Stomach (tissue), 4 donors: Measurements from ENCODE around the gene NYNRIN.
"Not testable (repeated sequence)": the region's sequence is repeated elsewhere in the genome, so short reads cannot be mapped to it uniquely, and the experiment has no call there.

Experiments
- CTCF ChIP-seq, 7 experiments: fragments of 450-650 bp in 4 of 7; fragments of 200-600 bp in 3 of 7; sonication (generic) in 3 of 7; IDR thresholded peaks; one replicate each; pipeline ENCODE4 v1.5.1; 2016 to 2019; ENCODE audit warnings: antibody characterized with exemption in 7 of 7, control low read depth in 2 of 7, mild to moderate bottlenecking in 1 of 7
- POLR2AphosphoS5 ChIP-seq, 3 donors: sonication (generic); formaldehyde crosslinking; IDR thresholded peaks; one replicate each; pipeline ENCODE4 v1.6.1; 2016; ENCODE audit warnings: antibody characterized with exemption in 3 of 3

DNA sequence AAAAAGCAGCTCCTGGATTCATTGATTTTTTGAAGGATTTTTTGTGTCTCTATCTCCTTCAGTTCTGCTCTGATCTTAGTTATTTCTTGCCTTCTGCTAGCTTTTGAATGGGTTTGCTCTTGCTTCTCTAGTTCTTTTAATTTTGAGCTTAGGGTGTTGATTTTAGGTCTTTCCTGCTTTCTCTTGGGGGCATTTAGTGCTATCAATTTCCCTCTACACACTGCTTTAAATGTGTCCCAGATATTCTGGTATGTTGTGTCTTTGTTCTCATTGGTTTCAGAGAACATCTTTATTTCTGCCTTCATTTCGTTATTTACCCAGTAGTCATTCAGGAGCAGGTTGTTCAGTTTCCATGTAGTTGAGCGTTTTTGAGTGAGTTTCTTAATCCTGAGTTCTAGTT is 52.0 kb downstream of the NYNRIN start:
- not testable (repeated sequence) for TF ChIP-seq CTCF, POLR2AphosphoS5 (IDR thresholded peaks at IDR 0.05)
